LNCAP (cell line): ENCODE results near the gene CCDC40.

Source experiments
- TF ChIP-seq, protein P1 (sequence below): fragments of 450-650 bp; IDR thresholded peaks from 2 replicates; pipeline ENCODE4 v1.5.1; 2017; ENCODE audit warnings: mild to moderate bottlenecking

CCDC40 gene

DNA sequence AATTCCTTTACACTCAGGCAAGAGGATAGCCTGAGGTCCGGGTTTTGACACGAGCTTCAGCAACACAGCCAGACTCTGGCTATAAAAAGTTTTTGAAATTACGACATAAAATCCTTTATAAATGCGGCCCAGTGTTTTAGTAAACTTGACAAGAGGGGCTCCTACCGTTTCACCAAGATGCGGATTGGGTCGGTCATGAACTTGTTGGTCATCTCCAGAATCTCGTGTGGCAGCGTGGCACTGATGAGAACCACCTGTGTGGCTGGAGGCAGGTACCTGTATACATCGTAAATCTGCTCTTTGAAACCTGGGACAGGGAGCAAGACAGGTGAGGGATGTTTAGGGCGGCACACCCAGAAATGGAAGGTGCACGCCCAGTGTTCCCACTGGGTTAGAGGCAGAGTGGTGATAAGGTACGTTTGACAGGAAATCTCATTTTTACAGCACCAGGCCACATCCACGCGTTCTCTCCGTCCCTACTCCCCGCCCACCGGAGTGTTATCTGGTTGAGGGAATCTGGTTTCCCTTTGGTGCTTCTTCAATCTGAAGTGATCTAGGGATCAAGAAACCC is 102.5 kb downstream of the CCDC40 start:
- TF ChIP-seq, protein P1, sequence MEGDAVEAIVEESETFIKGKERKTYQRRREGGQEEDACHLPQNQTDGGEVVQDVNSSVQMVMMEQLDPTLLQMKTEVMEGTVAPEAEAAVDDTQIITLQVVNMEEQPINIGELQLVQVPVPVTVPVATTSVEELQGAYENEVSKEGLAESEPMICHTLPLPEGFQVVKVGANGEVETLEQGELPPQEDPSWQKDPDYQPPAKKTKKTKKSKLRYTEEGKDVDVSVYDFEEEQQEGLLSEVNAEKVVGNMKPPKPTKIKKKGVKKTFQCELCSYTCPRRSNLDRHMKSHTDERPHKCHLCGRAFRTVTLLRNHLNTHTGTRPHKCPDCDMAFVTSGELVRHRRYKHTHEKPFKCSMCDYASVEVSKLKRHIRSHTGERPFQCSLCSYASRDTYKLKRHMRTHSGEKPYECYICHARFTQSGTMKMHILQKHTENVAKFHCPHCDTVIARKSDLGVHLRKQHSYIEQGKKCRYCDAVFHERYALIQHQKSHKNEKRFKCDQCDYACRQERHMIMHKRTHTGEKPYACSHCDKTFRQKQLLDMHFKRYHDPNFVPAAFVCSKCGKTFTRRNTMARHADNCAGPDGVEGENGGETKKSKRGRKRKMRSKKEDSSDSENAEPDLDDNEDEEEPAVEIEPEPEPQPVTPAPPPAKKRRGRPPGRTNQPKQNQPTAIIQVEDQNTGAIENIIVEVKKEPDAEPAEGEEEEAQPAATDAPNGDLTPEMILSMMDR = no peak

DNA sequence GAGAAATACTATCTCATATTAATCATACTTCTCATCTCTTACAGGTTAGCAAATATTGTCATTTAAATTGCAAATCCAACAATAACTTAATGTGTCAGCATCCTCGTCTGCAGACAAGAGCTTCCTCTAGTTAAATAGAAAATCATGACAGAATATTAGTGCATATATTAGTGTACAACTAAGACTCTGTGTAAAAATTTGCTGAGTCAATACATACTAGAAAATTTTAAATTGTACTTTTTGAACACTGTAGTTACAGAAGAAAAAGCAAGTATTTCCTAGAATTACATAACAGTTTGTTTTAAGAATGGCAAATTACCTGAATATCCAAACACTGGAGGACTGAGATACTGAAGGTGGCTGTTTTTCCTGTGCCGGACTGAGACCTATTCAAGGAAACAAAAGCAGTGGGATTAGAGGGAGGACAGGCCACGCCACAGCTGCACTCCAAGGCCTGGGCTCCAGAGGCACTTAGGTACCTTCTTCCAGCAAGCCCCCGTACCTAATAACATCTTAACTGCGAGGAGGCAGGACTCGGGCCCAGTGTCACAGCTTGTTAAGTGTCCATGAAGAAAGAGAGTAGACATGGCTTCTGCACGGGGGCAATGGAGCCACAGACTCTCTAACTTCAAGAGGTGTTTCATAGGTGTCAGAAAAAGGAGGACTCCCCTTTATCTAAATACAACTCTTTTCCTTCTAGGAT is 105.2 kb downstream of the CCDC40 start:
- TF ChIP-seq, protein P1 = no peak

DNA sequence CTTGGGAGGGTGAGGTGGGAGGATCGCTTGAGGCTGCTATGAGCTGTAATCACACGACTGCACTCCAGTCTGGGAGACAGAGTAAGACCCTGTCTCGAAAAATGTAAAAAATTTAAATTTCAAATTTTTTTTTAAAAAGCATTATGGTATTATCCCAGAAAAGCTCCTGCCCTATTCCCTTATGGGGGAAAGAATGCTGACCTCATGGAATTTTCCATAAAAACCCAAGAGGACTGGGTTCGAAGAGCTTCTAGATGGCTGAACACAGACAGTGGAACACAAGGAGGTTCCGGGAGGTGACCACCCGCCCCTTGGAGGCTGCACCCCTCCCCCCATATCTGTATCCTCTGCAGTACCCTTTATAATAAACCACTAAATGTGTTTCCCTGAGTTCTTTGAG is 106.5 kb downstream of the CCDC40 start:
- TF ChIP-seq, protein P1 = no peak

DNA sequence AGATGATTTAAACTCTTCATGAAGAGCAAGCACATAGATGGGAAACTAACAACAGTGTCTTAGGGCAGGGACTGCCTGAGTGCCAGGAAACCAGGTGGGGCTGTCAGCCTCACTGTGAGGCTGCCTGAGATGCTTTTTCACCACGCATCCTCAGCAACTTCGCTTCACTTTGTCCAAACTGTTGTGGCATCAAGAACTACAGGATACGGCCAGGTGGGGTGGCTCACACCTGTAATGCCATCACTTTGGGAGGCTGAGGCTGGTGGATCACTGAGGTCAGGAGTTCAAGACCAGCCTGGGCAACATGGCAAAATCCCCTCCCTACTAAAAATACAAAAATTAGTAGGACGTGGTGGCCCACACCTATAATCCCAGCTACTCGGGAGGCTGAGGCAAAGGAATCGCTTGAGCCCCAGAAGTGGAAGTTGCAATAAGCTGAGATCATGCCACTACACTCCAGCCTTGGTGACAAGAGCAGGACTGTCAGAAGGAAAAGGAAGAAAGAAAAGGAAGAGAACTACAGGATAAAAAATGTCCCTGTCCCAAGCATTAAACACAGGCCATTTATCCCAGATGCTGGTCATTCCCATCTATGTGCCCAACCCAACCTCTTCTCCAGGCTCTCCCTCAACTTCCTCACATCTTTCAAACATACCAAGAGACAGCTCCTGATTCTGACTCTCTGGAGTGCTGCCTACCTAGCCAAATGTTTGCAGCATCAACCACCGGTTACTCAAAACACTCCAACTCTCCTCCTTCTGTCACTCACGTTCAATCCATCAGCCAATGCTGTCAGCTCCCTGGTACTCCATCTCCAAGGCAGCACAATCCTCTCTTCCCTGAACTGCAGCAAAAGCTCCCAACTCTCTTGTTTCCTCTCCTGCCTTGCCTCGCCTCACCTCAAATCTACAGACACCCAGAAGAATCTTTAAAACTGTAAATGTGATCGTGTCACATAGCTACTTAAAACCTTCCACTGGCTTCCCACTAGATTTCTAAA is 108.9 kb downstream of the CCDC40 start:
- TF ChIP-seq, protein P1 = no peak

DNA sequence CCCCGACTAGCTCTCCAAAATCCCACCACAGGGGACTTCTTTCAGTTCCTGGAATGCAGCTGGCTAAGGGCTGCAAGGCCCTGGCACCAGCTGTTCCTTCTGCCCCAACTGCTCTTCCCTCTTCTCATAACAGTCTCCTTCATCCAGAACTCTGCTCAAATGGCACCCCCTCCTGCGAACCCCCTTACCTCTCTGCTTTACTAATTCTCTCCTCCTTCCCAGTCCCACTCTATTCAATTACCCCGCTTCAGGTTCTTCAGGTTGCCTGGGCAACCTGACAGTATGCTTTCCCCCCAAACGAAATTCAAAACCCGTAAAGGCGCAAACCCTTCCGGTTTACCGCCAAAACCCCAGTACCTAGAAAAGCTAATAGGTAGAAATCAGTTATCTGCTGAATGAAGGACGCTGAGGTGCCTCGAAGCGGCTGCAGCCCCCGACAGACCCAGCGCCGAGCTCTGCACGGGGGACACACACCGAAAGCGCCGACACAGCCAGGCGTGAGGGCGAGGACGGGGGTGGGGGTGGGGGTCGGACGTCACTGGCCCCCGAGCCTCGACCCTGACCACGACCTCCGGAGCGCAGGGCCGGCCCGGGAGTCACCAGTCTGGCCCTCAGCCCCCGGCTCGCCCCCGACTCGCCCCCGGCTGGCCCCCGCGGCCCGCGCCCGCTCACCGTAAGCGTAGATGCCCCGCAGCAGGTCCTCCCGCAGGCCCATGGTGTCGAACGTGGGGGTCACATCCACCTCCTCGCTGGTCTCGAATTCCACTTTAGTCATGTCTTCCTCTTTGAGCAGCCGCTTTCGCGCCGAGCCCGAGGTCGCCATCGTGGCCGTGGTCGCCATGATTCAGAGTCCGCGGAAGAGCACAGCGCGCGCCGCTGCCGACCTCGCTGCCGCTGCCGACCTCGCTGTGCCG is 109.9 kb downstream of the CCDC40 start:
- TF ChIP-seq, protein P1 = no peak

DNA sequence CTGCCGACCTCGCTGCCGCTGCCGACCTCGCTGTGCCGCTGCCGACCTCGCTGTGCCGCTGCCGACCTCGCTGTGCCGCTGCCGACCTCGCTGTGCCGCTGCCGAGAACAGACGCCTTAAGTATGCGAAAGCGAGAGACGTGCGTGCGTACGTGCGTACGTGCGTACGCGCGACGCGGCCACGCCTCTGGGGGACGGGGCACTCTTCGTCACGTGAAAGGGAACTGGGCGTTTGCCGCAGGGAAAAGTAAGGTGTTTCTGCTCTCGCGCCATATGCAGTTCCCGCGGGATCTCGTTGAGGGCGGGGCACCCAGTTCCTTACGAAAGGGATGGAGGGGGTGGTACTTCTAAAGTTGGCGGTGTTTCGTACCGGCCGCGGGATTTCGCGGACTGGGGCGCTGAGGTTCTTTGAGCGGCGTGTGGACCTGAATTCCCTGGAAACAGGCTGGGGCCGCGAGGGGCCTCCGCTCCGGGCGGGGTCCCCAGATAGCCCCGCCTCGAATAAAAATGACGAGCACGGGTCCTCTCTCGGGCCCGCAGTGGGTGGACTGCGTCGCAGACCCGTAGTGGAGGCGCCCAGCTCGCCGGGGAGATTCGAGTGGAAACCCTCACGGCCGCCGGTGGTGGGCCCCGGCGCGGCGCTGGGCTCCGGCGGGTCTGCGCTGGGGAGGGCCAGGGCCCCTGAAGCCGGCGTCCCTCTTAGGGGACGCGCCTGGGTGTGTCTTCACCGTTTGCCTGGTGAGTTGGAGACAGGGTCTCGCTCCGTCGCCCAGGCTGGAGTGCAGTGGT is 110.8 kb downstream of the CCDC40 start, which contains the start of gene EIF4A3:
Gene EIF4A3 (minus strand): TSS at position 94 of the 788 bp plus-strand sequence. CDS start 167 bp downstream, outside the sequence.
- TF ChIP-seq, protein P1 = no peak
